ENCODE measurements around the gene SLC38A2.

The SLC38A2 gene

GRCh38 chr12:46318037-46318436 lies 54.5 kb downstream of the SLC38A2 start:
- no peak for TF ChIP-seq ZNF274 (IDR thresholded peaks at IDR 0.05; ENCODE audit: low read depth, low read length)
- no peak overlapping the region for H3K4me3 ChIP-seq (ENCODE audit: low read length)
